ENCODE measurements around the gene CD55.

CD55 gene

DNA sequence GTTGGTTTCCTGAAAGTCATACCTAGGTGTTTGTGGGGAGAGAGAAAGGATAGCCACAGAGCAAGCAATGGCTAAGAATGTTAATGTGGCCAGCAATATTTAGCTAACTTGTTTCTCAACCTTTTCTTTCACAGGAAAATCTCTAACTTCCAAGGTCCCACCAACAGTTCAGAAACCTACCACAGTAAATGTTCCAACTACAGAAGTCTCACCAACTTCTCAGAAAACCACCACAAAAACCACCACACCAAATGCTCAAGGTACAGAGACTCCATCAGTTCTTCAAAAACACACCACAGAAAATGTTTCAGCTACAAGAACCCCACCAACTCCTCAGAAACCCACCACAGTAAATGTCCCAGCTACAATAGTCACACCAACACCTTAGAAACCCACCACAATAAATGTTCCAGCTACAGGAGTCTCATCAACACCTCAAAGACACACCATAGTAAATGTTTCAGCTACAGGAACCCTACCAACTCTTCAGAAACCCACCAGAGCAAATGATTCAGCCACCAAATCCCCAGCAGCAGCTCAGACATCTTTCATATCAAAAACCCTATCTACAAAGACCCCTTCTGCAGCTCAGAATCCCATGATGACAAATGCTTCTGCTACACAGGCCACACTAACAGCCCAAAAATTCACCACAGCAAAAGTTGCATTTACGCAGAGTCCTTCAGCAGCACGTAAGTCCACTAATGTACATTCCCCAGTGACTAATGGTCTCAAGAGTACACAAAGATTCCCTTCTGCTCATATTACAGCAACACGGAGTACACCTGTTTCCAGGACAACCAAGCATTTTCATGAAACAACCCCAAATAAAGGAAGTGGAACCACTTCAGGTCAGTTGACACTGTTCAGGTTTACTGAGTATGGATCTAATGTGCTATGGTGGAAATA is 15.3 kb downstream of the CD55 start:
- H3K27me3 ChIP-seq (replicated peaks) = no peaks in the 10 kb centered on the region
- peaks cover 24% of the 10 kb centered on the region for H3K36me3 ChIP-seq (replicated peaks)
- H3K27ac ChIP-seq = no peak overlapping the region
- H3K4me3 ChIP-seq (ENCODE audit: low read depth, low read length) = no peak overlapping the region
- in situ Hi-C loops (cut with HindIII; ENCODE audit: low pct_ligation_motif_present, low sequenced_read_pairs) = no loop called here
- DNase-seq = peak; percentile 45
- TF ChIP-seq, protein P1, sequence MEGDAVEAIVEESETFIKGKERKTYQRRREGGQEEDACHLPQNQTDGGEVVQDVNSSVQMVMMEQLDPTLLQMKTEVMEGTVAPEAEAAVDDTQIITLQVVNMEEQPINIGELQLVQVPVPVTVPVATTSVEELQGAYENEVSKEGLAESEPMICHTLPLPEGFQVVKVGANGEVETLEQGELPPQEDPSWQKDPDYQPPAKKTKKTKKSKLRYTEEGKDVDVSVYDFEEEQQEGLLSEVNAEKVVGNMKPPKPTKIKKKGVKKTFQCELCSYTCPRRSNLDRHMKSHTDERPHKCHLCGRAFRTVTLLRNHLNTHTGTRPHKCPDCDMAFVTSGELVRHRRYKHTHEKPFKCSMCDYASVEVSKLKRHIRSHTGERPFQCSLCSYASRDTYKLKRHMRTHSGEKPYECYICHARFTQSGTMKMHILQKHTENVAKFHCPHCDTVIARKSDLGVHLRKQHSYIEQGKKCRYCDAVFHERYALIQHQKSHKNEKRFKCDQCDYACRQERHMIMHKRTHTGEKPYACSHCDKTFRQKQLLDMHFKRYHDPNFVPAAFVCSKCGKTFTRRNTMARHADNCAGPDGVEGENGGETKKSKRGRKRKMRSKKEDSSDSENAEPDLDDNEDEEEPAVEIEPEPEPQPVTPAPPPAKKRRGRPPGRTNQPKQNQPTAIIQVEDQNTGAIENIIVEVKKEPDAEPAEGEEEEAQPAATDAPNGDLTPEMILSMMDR (IDR thresholded peaks at IDR 0.05; ENCODE audit: low read depth, low read length, missing control alignments) = no peak

DNA sequence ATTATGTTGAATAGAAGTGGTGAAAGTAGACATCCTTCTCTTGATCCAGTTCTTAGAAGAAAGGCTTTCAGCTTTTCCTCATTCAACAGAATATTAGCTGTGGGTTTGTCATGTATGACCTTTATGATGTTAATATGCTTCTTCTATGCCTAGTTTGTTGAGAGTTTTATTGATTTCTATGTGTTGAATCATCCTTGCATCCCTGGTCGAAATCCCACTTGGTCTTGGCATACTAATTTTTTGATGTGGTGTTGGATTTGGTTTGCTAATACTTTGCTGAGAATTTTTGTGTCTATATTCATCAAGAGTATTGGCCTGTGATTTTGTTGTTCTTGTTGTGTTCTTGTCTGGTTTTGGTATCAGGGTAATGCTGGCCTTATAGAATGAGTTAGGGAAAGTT is 20.9 kb downstream of the CD55 start:
- TF ChIP-seq, protein P1 (IDR thresholded peaks at IDR 0.05; ENCODE audit: low read depth, low read length, missing control alignments) = no peak
- Histone ChIP-seq H3K27me3 (replicated peaks) (no peaks in the 10 kb centered on the region), H3K4me3 (ENCODE audit: low read depth, low read length) (no peak overlapping the region), H3K36me3 (replicated peaks) (peaks cover 7% of the 10 kb centered on the region), H3K27ac (no peak overlapping the region)
- DNase-seq = no peak
- in situ Hi-C loops (cut with HindIII; ENCODE audit: low pct_ligation_motif_present, low sequenced_read_pairs) = no loop called here

DNA sequence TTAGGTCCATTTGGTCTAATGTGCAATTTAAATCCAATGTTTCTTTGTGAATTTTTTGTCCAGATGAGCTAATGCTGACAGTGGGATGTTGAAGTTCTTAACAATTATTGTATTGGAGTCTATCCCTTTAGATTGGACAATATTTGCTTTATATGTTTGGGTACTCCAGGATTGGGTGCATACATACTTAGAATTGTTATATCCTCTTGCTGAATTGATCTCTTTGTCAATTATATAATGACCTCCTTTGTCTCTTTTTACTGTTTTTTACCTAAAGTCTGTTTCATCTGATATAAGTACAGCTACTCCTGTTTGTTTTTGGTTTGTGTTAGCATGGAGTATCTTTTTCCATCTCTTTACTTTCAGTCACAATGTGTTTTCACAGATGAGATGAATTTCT is 22.2 kb downstream of the CD55 start:
- in situ Hi-C loops (cut with HindIII; ENCODE audit: low pct_ligation_motif_present, low sequenced_read_pairs) = no loop called here
- H3K4me3 ChIP-seq (ENCODE audit: low read depth, low read length) = no peak overlapping the region
- peak overlapping the region; percentile 22 for H3K27ac ChIP-seq
- no peak for DNase-seq
- H3K36me3 ChIP-seq (replicated peaks) = peaks cover 2% of the 10 kb centered on the region
- H3K27me3 ChIP-seq (replicated peaks) = no peaks in the 10 kb centered on the region
- TF ChIP-seq, protein P1 (IDR thresholded peaks at IDR 0.05; ENCODE audit: low read depth, low read length, missing control alignments) = no peak

DNA sequence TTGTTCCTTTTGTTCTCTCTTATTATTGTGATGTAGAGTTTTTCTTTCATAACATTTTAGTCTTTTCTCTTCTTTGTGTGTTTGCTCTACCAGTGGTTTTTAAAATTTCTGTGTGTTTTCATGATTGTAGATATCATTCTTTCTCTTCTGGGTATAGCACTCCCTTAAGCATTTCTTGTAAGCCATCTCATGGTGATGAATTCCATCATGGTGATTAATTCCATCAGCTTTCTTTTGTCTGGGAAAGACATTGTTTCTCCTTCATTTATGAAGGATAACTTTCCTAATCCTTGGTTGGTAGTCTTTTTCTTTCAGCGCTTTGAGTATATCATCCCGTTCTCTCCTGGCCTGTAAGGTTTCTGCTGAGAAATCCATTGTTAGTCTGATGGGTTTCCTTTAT is 22.7 kb downstream of the CD55 start:
- H3K27me3 ChIP-seq (replicated peaks) = no peaks in the 10 kb centered on the region
- peak overlapping the region; percentile 22 for H3K27ac ChIP-seq
- TF ChIP-seq, protein P1 (IDR thresholded peaks at IDR 0.05; ENCODE audit: low read depth, low read length, missing control alignments) = no peak
- peaks cover 2% of the 10 kb centered on the region for H3K36me3 ChIP-seq (replicated peaks)
- DNase-seq = no peak
- no peak overlapping the region for H3K4me3 ChIP-seq (ENCODE audit: low read depth, low read length)
- in situ Hi-C loops (cut with HindIII; ENCODE audit: low pct_ligation_motif_present, low sequenced_read_pairs) = no loop called here

DNA sequence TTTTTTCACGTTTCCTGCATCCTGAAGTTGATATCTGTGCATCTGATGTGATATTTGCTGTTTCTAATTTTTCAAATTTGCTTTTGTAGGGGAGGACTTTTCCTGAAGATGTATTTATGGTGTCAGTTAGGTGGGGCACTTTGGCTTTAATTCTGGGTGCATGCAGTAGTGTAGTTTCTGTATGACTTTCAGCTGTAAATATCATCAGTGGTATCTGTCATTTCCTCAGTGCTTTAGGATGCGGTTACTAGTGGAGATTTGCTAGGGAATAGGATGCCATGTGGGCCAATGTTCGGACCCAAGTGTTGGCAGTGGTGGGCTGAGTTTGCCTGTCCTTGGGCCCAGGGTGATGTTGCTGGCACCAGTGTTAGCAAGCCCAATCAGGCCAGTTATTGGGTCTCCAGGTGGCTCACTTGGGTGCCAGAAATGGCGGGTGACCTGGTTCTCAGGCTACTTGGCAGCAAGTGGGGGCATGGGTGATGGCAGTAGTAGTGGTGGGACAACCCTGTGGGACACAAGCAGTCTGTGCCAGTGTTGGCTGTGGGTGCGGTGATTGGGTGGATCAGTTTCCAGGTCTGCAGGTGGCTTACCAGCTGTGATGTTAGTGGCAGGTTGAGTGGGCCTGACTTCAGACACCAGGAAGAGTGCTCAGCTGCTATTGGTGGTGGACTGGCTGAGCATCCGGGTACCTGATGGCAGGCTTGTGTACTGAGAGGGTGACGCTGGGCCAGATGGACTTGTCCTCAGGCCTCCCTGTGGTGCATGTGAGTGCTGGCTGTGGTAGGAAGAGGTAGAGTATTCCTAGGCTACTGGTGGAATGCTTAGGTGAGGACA is 24.4 kb downstream of the CD55 start:
- DNase-seq = no peak
- TF ChIP-seq, protein P1 (IDR thresholded peaks at IDR 0.05; ENCODE audit: low read depth, low read length, missing control alignments) = no peak
- H3K27me3 ChIP-seq (replicated peaks) = no peaks in the 10 kb centered on the region
- no peak overlapping the region for H3K4me3 ChIP-seq (ENCODE audit: low read depth, low read length)
- no peaks in the 10 kb centered on the region for H3K36me3 ChIP-seq (replicated peaks)
- no peak overlapping the region for H3K27ac ChIP-seq
- in situ Hi-C loops (cut with HindIII; ENCODE audit: low pct_ligation_motif_present, low sequenced_read_pairs) = no loop called here

Measured in brain microvascular endothelial cell (primary cell).